ENCODE measurements around the gene MIGA2. TPM values are rescaled to one million over a fixed set of nuclear protein-coding genes. Genes with fewer than 3 reads are reported as not detected.

The MIGA2 gene
- total and polyA plus RNA-seq, 9 of the 15 experiments (the other 6 are each of a cell fraction or from before 2014, with no cell fraction given), result 0.15 to 54.1 (median 18.0) TPM

DNA sequence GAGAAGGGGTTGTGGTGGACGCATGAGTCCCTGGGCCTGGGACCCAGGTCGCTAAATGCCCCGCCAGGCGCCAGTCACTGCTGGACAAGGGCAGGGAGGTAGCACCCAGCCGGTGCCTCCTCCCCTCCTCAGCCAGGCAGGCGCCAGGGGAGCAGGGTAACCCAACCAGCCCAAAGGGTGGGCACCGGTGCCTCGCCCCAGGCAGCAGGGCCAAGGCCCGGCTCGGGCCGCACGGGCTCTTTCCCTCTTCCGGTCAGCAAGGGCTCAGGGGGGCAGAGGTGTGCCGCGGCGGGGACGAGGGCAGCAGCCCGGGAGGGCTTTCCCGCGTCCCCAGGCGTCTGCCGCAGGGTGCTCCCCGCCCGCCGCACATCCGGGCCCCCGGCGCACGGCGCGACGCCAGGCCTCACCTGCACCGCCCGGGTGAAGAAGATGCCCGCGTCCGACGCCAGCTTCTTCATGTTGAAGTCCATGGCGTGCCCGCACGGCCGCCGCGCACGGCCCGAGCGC lies 8.7 kb upstream of the MIGA2 start (continued):
- TF ChIP-seq, protein P1, sequence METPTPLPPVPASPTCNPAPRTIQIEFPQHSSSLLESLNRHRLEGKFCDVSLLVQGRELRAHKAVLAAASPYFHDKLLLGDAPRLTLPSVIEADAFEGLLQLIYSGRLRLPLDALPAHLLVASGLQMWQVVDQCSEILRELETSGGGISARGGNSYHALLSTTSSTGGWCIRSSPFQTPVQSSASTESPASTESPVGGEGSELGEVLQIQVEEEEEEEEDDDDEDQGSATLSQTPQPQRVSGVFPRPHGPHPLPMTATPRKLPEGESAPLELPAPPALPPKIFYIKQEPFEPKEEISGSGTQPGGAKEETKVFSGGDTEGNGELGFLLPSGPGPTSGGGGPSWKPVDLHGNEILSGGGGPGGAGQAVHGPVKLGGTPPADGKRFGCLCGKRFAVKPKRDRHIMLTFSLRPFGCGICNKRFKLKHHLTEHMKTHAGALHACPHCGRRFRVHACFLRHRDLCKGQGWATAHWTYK (CRISPR knock-in tag; IDR thresholded peaks at IDR 0.05), result 0 out of 2 replicates have a peak, but pooled peaks have one; percentile 31
- TF ChIP-seq, protein P2, sequence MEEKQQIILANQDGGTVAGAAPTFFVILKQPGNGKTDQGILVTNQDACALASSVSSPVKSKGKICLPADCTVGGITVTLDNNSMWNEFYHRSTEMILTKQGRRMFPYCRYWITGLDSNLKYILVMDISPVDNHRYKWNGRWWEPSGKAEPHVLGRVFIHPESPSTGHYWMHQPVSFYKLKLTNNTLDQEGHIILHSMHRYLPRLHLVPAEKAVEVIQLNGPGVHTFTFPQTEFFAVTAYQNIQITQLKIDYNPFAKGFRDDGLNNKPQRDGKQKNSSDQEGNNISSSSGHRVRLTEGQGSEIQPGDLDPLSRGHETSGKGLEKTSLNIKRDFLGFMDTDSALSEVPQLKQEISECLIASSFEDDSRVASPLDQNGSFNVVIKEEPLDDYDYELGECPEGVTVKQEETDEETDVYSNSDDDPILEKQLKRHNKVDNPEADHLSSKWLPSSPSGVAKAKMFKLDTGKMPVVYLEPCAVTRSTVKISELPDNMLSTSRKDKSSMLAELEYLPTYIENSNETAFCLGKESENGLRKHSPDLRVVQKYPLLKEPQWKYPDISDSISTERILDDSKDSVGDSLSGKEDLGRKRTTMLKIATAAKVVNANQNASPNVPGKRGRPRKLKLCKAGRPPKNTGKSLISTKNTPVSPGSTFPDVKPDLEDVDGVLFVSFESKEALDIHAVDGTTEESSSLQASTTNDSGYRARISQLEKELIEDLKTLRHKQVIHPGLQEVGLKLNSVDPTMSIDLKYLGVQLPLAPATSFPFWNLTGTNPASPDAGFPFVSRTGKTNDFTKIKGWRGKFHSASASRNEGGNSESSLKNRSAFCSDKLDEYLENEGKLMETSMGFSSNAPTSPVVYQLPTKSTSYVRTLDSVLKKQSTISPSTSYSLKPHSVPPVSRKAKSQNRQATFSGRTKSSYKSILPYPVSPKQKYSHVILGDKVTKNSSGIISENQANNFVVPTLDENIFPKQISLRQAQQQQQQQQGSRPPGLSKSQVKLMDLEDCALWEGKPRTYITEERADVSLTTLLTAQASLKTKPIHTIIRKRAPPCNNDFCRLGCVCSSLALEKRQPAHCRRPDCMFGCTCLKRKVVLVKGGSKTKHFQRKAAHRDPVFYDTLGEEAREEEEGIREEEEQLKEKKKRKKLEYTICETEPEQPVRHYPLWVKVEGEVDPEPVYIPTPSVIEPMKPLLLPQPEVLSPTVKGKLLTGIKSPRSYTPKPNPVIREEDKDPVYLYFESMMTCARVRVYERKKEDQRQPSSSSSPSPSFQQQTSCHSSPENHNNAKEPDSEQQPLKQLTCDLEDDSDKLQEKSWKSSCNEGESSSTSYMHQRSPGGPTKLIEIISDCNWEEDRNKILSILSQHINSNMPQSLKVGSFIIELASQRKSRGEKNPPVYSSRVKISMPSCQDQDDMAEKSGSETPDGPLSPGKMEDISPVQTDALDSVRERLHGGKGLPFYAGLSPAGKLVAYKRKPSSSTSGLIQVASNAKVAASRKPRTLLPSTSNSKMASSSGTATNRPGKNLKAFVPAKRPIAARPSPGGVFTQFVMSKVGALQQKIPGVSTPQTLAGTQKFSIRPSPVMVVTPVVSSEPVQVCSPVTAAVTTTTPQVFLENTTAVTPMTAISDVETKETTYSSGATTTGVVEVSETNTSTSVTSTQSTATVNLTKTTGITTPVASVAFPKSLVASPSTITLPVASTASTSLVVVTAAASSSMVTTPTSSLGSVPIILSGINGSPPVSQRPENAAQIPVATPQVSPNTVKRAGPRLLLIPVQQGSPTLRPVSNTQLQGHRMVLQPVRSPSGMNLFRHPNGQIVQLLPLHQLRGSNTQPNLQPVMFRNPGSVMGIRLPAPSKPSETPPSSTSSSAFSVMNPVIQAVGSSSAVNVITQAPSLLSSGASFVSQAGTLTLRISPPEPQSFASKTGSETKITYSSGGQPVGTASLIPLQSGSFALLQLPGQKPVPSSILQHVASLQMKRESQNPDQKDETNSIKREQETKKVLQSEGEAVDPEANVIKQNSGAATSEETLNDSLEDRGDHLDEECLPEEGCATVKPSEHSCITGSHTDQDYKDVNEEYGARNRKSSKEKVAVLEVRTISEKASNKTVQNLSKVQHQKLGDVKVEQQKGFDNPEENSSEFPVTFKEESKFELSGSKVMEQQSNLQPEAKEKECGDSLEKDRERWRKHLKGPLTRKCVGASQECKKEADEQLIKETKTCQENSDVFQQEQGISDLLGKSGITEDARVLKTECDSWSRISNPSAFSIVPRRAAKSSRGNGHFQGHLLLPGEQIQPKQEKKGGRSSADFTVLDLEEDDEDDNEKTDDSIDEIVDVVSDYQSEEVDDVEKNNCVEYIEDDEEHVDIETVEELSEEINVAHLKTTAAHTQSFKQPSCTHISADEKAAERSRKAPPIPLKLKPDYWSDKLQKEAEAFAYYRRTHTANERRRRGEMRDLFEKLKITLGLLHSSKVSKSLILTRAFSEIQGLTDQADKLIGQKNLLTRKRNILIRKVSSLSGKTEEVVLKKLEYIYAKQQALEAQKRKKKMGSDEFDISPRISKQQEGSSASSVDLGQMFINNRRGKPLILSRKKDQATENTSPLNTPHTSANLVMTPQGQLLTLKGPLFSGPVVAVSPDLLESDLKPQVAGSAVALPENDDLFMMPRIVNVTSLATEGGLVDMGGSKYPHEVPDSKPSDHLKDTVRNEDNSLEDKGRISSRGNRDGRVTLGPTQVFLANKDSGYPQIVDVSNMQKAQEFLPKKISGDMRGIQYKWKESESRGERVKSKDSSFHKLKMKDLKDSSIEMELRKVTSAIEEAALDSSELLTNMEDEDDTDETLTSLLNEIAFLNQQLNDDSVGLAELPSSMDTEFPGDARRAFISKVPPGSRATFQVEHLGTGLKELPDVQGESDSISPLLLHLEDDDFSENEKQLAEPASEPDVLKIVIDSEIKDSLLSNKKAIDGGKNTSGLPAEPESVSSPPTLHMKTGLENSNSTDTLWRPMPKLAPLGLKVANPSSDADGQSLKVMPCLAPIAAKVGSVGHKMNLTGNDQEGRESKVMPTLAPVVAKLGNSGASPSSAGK (IDR thresholded peaks at IDR 0.05), result no peak; the same call in 1 of the 2 replicates
- TF ChIP-seq THRAP3 (IDR thresholded peaks at IDR 0.05; ENCODE audit: borderline replicate concordance) (no peak), RBM39 (optimal IDR thresholded peaks at IDR 0.05; ENCODE audit: low read depth, low read length) (no peak), NFYB (IDR thresholded peaks at IDR 0.05; ENCODE audit: extremely low read depth, insufficient read length) (no peak), ELF4 (CRISPR knock-in tag; IDR thresholded peaks at IDR 0.05) (no peak), CCNT2 (IDR thresholded peaks at IDR 0.05; ENCODE audit: borderline replicate concordance, extremely low read depth, insufficient read length, low read depth, low read length) (peak; percentile 22), GABPA (tag; conservative IDR thresholded peaks at IDR 0.05; ENCODE audit: low read depth) (peak; percentile 55), ZNF77 (CRISPR knock-in tag; IDR thresholded peaks at IDR 0.05) (no peak), ZNF699 (CRISPR knock-in tag; IDR thresholded peaks at IDR 0.05; ENCODE audit: insufficient replicate concordance) (no peak), E2F4 (CRISPR knock-in tag; IDR thresholded peaks at IDR 0.05; ENCODE audit: low read depth) (no peak)
- TF ChIP-seq, protein P3, sequence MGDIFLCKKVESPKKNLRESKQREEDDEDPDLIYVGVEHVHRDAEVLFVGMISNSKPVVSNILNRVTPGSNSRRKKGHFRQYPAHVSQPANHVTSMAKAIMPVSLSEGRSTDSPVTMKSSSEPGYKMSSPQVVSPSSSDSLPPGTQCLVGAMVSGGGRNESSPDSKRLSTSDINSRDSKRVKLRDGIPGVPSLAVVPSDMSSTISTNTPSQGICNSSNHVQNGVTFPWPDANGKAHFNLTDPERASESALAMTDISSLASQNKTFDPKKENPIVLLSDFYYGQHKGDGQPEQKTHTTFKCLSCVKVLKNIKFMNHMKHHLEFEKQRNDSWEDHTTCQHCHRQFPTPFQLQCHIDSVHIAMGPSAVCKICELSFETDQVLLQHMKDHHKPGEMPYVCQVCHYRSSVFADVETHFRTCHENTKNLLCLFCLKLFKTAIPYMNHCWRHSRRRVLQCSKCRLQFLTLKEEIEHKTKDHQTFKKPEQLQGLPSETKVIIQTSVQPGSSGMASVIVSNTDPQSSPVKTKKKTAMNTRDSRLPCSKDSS (IDR thresholded peaks at IDR 0.05; ENCODE audit: low read depth, partially characterized antibody), result no peak
